BJ (cell line): Measurements from ENCODE around the gene MTHFD1. TPM values are rescaled to one million over a fixed set of nuclear protein-coding genes. Genes with fewer than 3 reads are reported as not detected.

ENCODE experiments used
- CTCF ChIA-PET: fragments of 350-600 bp; formaldehyde crosslinking; extraction: SDS; loops from one replicate; lab custom pipeline; 2021; ENCODE audit warnings: antibody characterized with exemption, inconsistent platforms; lab: Yijun Ruan, JAX
- POLR2A ChIA-PET: fragments of 300-600 bp; sonication (Branson Sonifier 250); formaldehyde crosslinking; extraction: SDS; loops from one replicate; lab custom pipeline; 2021; ENCODE audit warnings: antibody characterized with exemption; lab: Charles Lee
- DNase-seq: peaks from one replicate; pipeline ENCODE4 v3.0.0-alpha.2; 2011; ENCODE audit warnings: low read depth
- H3K27me3 ChIP-seq: 2 replicates; pipeline ENCODE4 v1.6.0; 2011; ENCODE audit warnings: low read length; ENCODE audit not compliant: control insufficient read depth, insufficient read depth
- H3K36me3 ChIP-seq: 2 replicates; pipeline ENCODE4 v1.5.1; 2011; ENCODE audit warnings: low read length; ENCODE audit not compliant: control insufficient read depth, insufficient read depth
- H3K4me3 ChIP-seq: 2 replicates; pipeline ENCODE4 v1.5.1; 2011; ENCODE audit warnings: low read depth, mild to moderate bottlenecking, control low read depth, low read length
- polyA plus RNA-seq: library from polyadenylated mRNA; depleted of rRNA; stranded (reverse); fragments of >200 nt; gene quantifications from 2 replicates; pipeline ENCODE4 v1.2.3, GENCODE V29; 2011
- TF ChIP-seq, protein P1 (sequence below): IDR thresholded peaks from 2 replicates; pipeline ENCODE4 v1.5.1; 2011; ENCODE audit warnings: low read depth, mild to moderate bottlenecking, control low read depth, inconsistent platforms, low read length, moderate library complexity; ENCODE audit not compliant: insufficient read depth

MTHFD1 gene
- polyA plus RNA-seq, 1 experiment, result 30.9 TPM

DNA sequence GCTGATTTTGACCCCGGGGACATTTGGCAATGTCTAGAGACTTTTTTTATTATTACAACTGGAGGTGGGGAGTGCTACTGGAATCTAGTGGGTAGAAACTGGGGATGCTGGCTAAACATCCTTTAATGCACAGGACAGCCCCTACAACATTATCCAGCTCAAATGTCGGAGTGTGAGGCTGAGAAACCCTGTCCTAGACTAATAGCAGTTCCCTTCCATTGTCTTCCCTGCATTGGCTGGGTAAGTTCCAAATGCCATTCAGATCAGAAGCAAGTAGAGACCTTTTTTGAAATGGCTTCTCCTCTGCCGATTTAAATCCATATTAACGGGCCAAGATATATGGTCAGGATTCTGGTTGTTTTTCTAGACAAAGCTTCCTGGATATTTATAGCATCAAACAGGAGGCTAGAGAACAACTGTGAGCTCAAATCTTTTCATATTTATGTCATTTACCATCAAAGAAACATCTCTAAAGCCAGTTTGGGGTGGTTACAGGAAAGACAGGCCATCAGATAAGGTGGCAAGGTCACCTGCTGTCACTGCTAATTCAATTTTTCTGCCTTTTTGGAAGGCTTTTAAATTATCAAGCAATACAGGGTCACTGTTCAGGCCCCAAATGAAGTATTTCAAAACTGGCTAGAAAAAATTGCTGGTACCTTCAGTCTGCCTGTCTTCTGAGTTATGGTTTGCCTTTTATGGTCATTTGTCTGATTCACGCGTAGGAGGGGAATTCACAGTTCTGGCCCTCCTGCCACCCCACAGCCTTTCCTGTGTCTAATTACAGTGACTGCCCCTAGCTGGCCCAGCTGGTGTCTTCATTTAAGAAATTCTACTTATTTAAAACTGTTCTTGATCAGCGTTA lies 57.1 kb downstream of the MTHFD1 start:
- H3K4me3 ChIP-seq, result no peak overlapping the region
- peaks cover 6% of the 10 kb centered on the region for H3K36me3 ChIP-seq
- TF ChIP-seq, protein P1, sequence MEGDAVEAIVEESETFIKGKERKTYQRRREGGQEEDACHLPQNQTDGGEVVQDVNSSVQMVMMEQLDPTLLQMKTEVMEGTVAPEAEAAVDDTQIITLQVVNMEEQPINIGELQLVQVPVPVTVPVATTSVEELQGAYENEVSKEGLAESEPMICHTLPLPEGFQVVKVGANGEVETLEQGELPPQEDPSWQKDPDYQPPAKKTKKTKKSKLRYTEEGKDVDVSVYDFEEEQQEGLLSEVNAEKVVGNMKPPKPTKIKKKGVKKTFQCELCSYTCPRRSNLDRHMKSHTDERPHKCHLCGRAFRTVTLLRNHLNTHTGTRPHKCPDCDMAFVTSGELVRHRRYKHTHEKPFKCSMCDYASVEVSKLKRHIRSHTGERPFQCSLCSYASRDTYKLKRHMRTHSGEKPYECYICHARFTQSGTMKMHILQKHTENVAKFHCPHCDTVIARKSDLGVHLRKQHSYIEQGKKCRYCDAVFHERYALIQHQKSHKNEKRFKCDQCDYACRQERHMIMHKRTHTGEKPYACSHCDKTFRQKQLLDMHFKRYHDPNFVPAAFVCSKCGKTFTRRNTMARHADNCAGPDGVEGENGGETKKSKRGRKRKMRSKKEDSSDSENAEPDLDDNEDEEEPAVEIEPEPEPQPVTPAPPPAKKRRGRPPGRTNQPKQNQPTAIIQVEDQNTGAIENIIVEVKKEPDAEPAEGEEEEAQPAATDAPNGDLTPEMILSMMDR, result no peak
- CTCF ChIA-PET, result interaction anchor here (0.8 to 1.8 kb wide), 3 partner anchors 15 to 313 kb away, joined by 3 to 10 read pairs (median 3); no protein-coding TSS in a partner anchor
- no peaks in the 10 kb centered on the region for H3K27me3 ChIP-seq
- no peak for DNase-seq
- POLR2A ChIA-PET, result no interaction called here

DNA sequence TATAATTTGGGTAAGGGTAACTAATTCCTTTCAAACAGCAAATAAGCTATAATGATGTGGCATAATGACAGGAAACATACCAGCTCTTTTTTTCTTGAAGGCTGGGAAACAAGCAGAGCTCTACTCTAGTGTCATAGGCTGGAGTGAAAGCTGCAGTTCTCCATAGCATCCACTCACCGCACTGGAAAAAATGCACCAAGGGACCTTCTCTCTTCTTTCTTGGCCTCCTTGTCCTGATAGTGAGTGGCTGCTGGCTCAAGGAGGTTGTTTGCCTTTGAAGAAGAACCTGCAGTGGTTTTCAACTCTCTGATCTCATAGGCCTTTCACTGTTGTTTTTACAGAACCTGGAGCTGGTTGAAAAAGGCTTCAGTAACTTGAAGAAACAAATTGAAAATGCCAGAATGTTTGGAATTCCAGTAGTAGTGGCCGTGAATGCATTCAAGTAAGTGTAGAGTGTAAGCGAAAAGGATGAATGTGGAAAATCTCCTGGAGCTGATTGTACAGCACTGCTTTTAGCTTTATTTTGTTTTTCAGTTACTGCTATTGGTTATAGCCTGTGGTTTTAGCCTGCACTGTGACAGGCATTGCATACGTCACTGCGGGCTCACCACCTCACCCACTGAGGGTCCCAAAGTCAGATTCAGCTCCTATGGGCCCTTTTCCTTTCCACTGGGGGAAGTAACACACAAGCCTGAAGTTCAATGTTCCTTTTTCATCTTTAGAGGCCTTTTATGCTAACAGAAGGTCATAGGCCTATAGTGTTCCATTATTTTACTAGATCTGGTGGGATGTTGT lies 59.9 kb downstream of the MTHFD1 start:
- TF ChIP-seq, protein P1, result no peak
- Histone ChIP-seq H3K36me3 (peaks cover 6% of the 10 kb centered on the region), H3K4me3 (no peak overlapping the region), H3K27me3 (no peaks in the 10 kb centered on the region)
- ChIA-PET POLR2A (no interaction called here), CTCF (interaction anchor here (1.3 kb wide), 1 partner anchor 16 kb away, joined by 4 read pairs; no protein-coding TSS in a partner anchor)
- DNase-seq, result no peak

DNA sequence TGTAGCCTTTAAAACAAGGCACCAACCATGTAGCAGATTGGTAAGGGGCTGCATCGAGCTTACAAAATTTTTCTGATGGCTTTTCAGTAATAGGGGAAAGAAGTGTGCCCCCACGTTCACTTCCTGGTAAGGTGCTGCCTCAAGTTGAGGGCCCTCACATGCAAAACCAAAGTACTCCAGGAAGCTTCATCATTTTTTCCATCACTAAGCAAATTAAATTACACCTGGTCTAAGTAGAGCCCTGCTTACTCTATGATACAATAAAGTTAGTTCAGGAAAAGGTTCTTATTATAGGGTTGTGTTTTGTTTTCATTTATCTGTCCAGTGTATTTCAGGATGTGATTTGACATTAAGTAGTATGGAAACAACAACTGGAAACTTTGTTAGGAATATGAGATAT lies 62.1 kb downstream of the MTHFD1 start:
- CTCF ChIA-PET, result interaction anchor here (1.6 kb wide), 1 partner anchor 29 kb away, joined by 4 read pairs; no protein-coding TSS in a partner anchor
- H3K36me3 ChIP-seq, result peaks cover 8% of the 10 kb centered on the region
- POLR2A ChIA-PET, result no interaction called here
- no peak overlapping the region for H3K4me3 ChIP-seq
- TF ChIP-seq, protein P1, result no peak
- no peak for DNase-seq
- H3K27me3 ChIP-seq, result no peaks in the 10 kb centered on the region

DNA sequence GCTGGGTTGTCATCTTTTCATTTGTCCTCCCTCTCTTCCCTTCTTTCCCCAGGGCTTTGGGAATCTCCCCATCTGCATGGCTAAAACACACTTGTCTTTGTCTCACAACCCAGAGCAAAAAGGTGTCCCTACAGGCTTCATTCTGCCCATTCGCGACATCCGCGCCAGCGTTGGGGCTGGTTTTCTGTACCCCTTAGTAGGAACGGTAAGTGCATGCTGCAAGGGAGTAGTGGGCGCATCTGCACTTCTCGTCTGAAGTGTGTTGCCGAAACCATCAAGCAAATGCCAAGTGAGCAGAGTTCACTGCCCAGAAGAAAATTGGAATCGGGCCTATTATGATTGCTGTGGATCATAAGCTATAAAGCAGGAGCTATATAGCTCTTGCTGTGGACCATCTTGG lies 66.5 kb downstream of the MTHFD1 start:
- Histone ChIP-seq H3K4me3 (no peak overlapping the region), H3K27me3 (no peaks in the 10 kb centered on the region), H3K36me3 (peaks cover 6% of the 10 kb centered on the region; the same call in 1 of the 2 replicates)
- ChIA-PET CTCF (no interaction called here), POLR2A (no interaction called here)
- DNase-seq, result no peak
- TF ChIP-seq, protein P1, result no peak
